Loucy (cell line): ENCODE data around the gene GLYATL2.

Experiments used
- EZH2phosphoT487 ChIP-seq: fragments of 200-600 bp; IDR thresholded peaks from 2 replicates; pipeline ENCODE4 v1.6.1; 2018; ENCODE audit warnings: antibody characterized with exemption, mild to moderate bottlenecking, moderate library complexity, borderline replicate concordance
- TF ChIP-seq, protein P1 (sequence below): fragments of 200-600 bp; sonication (generic); conservative IDR thresholded peaks from 2 replicates; pipeline ENCODE4 v1.5.1; 2014; ENCODE audit warnings: mild to moderate bottlenecking, antibody characterized with exemption, low read length

DNA sequence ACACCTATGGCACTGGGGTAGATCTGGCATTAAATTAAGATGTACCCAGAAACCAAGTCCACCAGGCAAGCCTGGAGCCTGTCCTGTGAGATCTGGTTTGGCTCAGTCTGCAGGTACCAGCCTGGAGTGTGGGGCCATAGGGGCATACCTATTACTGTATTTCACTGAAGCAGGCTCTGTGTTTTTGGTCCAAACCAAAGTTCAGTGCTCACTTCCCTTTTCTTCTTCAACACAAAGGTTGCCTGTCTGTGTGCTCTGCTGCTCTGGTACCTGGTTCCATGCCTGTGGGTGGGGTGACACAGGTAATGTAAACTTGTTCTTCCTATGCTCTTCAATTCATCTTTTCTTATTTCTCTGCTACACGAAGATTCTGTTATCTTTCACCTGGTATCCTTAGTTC, 19.8 kb upstream of the GLYATL2 start:
- TF ChIP-seq EZH2phosphoT487: no peak
- TF ChIP-seq, protein P1, sequence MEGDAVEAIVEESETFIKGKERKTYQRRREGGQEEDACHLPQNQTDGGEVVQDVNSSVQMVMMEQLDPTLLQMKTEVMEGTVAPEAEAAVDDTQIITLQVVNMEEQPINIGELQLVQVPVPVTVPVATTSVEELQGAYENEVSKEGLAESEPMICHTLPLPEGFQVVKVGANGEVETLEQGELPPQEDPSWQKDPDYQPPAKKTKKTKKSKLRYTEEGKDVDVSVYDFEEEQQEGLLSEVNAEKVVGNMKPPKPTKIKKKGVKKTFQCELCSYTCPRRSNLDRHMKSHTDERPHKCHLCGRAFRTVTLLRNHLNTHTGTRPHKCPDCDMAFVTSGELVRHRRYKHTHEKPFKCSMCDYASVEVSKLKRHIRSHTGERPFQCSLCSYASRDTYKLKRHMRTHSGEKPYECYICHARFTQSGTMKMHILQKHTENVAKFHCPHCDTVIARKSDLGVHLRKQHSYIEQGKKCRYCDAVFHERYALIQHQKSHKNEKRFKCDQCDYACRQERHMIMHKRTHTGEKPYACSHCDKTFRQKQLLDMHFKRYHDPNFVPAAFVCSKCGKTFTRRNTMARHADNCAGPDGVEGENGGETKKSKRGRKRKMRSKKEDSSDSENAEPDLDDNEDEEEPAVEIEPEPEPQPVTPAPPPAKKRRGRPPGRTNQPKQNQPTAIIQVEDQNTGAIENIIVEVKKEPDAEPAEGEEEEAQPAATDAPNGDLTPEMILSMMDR: no peak
